Caco-2 (cell line): ENCODE results near the gene ADGRA1. TPM values are rescaled to one million over a fixed set of nuclear protein-coding genes. Genes with fewer than 3 reads are reported as not detected.

ENCODE experiments used
- BruUV-seq: library from RNA; stranded (reverse); fragments of 400-500 nt; replicated peaks from 2 replicates; lab custom pipeline; 2021; lab: Mats Ljungman, UMichigan
- CTCF ChIA-PET: fragments of 300-600 bp; sonication (Branson Sonifier 250); formaldehyde crosslinking; loops from one replicate; lab custom pipeline; 2022; ENCODE audit warnings: antibody characterized with exemption; lab: Charles Lee
- POLR2A ChIA-PET: fragments of 300-600 bp; sonication (Branson Sonifier 250); formaldehyde crosslinking; loops from one replicate; lab custom pipeline; 2022; ENCODE audit warnings: antibody characterized with exemption; lab: Charles Lee
- DNase-seq, 2 experiments: peaks; one replicate each; pipeline versions ENCODE4 v3.0.0 to v3.0.0-alpha.2; 2020 to 2022
- H3K27me3 ChIP-seq: replicated peaks from 2 replicates; pipeline ENCODE4 v1.6.0; 2011; ENCODE audit warnings: low read length; ENCODE audit not compliant: control insufficient read depth, insufficient read depth
- H3K36me3 ChIP-seq: 2 replicates; pipeline ENCODE4 v1.5.1; 2011; ENCODE audit warnings: low read length; ENCODE audit not compliant: control insufficient read depth, insufficient read depth
- H3K4me1 ChIP-seq: fragments of 250-450 bp; sonication (Bioruptor Pico); 2 replicates; pipeline ENCODE4 v1.5.1; 2020; ENCODE audit warnings: mild to moderate bottlenecking
- H3K4me3 ChIP-seq: 2 replicates; pipeline ENCODE4 v1.5.1; 2011; ENCODE audit warnings: low read depth, mild to moderate bottlenecking, control low read depth, low read length
- H3K9me3 ChIP-seq: fragments of 250-450 bp; sonication (Bioruptor Pico); 2 replicates; pipeline ENCODE4 v1.5.1; 2020; ENCODE audit warnings: mild to moderate bottlenecking, moderate library complexity
- H3K27ac Mint-ChIP-seq: one replicate; pipeline ENCODE4 v1.8.0; 2022; ENCODE audit warnings: mixed read lengths; ENCODE audit not compliant: unreplicated experiment
- H3K27me3 Mint-ChIP-seq: one replicate; pipeline ENCODE4 v1.8.0; 2022; ENCODE audit warnings: mixed read lengths; ENCODE audit not compliant: insufficient read depth, unreplicated experiment
- H3K36me3 Mint-ChIP-seq: one replicate; pipeline ENCODE4 v1.8.0; 2022; ENCODE audit warnings: mild to moderate bottlenecking, mixed read lengths; ENCODE audit not compliant: insufficient read depth, unreplicated experiment
- H3K4me1 Mint-ChIP-seq: one replicate; pipeline ENCODE4 v1.8.0; 2022; ENCODE audit warnings: low read depth, mixed read lengths; ENCODE audit not compliant: unreplicated experiment
- H3K4me3 Mint-ChIP-seq: one replicate; pipeline ENCODE4 v1.8.0; 2022; ENCODE audit warnings: mild to moderate bottlenecking, moderate library complexity, mixed read lengths; ENCODE audit not compliant: unreplicated experiment
- H3K9me3 Mint-ChIP-seq: one replicate; pipeline ENCODE4 v1.8.0; 2022; ENCODE audit warnings: mixed read lengths; ENCODE audit not compliant: unreplicated experiment
- intact Hi-C: fragments of 100-400 bp; cut with micrococcal nuclease; formaldehyde crosslinking; loops from one replicate; pipeline ENCODE4 v1.10.0; 2022; ENCODE audit not compliant: unreplicated experiment
- total RNA-seq: library from RNA; stranded (reverse); gene quantifications from 2 replicates; pipeline ENCODE4 v1.2.3, GENCODE V29; 2022
- TF ChIP-seq, protein P1 (sequence below), 2 experiments: fragments of 200-600 bp in 1 of 2; IDR thresholded peaks; 1 replicate in 1 of 2; 2 replicates in 1 of 2; pipeline versions ENCODE4 v1.5.1 to v1.8.0; 2011 to 2022; ENCODE audit warnings: antibody characterized with exemption in 1 of 2, control low read depth in 1 of 2, inconsistent platforms in 1 of 2, low read depth in 1 of 2, low read length in 1 of 2, mild to moderate bottlenecking in 1 of 2, moderate library complexity in 1 of 2; ENCODE audit not compliant: insufficient read depth in 1 of 2, severe bottlenecking in 1 of 2, unreplicated experiment in 1 of 2

ADGRA1 gene
- total RNA-seq, 1 experiment from 2014 or later, result not detected

DNA sequence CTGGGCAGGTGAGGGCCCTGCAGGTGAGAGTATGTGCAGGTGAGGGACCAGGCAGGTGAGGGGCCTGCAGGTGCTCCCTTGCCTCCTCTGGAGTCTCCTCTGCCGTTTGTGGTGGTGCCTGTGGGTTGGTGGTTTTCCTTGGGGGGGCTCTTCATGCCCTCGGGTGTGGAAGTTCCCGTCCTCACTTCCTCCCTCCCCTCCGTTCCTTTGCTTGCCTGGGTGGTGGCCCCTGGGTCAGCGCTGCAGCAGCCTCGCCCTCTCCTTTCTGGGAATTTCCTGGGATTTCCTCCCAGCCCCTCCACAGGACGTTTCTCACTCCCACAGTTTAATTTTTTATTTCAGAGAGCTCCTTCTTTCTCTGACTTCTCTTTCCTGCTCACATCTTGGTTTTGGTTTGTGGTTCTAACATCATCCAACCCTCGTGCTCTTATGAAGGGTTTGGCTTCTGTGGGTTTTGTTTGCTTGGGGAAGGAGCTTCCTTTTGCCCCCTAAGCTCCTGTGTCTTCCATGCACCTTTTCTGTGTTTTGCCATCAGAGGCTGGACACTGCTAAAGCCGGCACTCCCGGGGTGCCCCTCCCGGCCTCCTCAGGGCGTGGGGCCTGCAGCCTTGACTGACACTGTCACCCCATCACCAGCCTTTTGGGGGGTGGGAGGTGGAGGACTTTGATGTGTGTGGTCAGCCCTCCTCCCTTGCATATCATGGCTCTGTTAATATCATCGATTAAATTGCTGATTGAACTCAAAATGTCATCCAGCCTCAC is 29.2 kb upstream of the ADGRA1 start:
- no peaks in the 10 kb centered on the region for H3K27me3 ChIP-seq
- TF ChIP-seq, protein P1, sequence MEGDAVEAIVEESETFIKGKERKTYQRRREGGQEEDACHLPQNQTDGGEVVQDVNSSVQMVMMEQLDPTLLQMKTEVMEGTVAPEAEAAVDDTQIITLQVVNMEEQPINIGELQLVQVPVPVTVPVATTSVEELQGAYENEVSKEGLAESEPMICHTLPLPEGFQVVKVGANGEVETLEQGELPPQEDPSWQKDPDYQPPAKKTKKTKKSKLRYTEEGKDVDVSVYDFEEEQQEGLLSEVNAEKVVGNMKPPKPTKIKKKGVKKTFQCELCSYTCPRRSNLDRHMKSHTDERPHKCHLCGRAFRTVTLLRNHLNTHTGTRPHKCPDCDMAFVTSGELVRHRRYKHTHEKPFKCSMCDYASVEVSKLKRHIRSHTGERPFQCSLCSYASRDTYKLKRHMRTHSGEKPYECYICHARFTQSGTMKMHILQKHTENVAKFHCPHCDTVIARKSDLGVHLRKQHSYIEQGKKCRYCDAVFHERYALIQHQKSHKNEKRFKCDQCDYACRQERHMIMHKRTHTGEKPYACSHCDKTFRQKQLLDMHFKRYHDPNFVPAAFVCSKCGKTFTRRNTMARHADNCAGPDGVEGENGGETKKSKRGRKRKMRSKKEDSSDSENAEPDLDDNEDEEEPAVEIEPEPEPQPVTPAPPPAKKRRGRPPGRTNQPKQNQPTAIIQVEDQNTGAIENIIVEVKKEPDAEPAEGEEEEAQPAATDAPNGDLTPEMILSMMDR (IDR thresholded peaks at IDR 0.05; ENCODE audit: insufficient read depth in 1 of 2, low read depth in 1 of 2, low read length in 1 of 2, severe bottlenecking in 1 of 2, unreplicated experiment in 1 of 2), result no peak
- peaks cover 9% of the 10 kb centered on the region; the same call in 1 of the 2 replicates for H3K9me3 ChIP-seq
- Mint-ChIP-seq H3K4me3 (no peak overlapping the region), H3K36me3 (no peaks in the 10 kb centered on the region), H3K27ac (no peak overlapping the region), H3K27me3 (peaks cover 9% of the 10 kb centered on the region), H3K9me3 (no peaks in the 10 kb centered on the region), H3K4me1 (no peaks in the 10 kb centered on the region)
- intact Hi-C loops, result no loop called here
- H3K36me3 ChIP-seq, result no peaks in the 10 kb centered on the region
- POLR2A ChIA-PET, result no interaction called here
- BruUV-seq, result no TSS peak
- no peak for DNase-seq
- H3K4me3 ChIP-seq, result no peak overlapping the region
- CTCF ChIA-PET, result no interaction called here
- H3K4me1 ChIP-seq, result no peaks in the 10 kb centered on the region

DNA sequence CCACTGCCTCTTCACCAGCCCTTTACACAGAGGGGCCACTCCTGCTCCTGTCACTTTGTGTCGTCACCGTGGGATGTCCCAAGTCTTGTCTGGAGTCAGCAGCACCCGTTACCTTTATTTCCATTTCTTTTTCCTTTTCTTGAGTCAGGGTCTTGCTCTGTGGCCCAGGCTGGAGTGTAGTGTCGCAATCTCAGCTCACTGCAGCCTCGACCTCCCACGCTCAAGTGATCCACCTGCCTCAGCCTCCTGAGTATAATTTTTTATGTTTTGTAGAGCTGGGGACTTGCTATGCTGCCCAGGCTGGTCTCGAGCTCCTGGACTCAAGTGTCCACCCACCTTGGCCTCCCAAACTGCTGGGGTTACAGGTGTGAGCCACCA is 28.6 kb upstream of the ADGRA1 start:
- no peak overlapping the region for H3K4me3 Mint-ChIP-seq
- H3K27me3 ChIP-seq, result no peaks in the 10 kb centered on the region
- ChIA-PET POLR2A (no interaction called here), CTCF (no interaction called here)
- H3K27me3 Mint-ChIP-seq, result peaks cover 9% of the 10 kb centered on the region
- TF ChIP-seq, protein P1 (IDR thresholded peaks at IDR 0.05; ENCODE audit: insufficient read depth in 1 of 2, low read depth in 1 of 2, low read length in 1 of 2, severe bottlenecking in 1 of 2, unreplicated experiment in 1 of 2), result no peak
- no peak overlapping the region for H3K4me3 ChIP-seq
- H3K4me1 Mint-ChIP-seq, result no peaks in the 10 kb centered on the region
- intact Hi-C loops, result no loop called here
- DNase-seq, result no peak
- H3K36me3 Mint-ChIP-seq, result no peaks in the 10 kb centered on the region
- no TSS peak for BruUV-seq
- H3K27ac Mint-ChIP-seq, result no peak overlapping the region
- peaks cover 7% of the 10 kb centered on the region; the same call in 1 of the 2 replicates for H3K9me3 ChIP-seq
- H3K4me1 ChIP-seq, result no peaks in the 10 kb centered on the region
- no peaks in the 10 kb centered on the region for H3K9me3 Mint-ChIP-seq
- no peaks in the 10 kb centered on the region for H3K36me3 ChIP-seq

DNA sequence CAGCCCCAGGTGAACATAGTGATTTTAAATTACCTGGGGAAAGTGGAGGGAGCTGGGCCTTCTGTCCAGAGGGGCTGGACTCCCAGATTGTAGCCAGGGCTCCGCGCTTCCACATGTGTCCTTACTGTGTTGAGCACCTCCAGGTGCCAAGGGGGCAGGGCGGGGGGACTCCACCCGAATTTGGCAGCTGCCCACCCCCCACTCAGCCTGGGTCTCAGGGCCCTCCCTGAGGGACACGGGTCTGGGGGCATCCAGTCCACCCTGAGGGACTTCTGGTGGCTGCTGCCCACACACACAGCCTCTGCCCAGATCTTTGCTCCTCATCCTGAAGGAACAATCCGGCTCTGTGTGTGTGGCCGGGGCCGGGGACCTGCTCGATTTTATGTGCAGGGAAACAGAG is 28.2 kb upstream of the ADGRA1 start:
- H3K9me3 Mint-ChIP-seq, result no peaks in the 10 kb centered on the region
- intact Hi-C loops, result no loop called here
- Histone ChIP-seq H3K9me3 (peaks cover 2% of the 10 kb centered on the region; the same call in 1 of the 2 replicates), H3K27me3 (no peaks in the 10 kb centered on the region), H3K4me1 (no peaks in the 10 kb centered on the region), H3K36me3 (no peaks in the 10 kb centered on the region), H3K4me3 (no peak overlapping the region)
- no peaks in the 10 kb centered on the region for H3K4me1 Mint-ChIP-seq
- TF ChIP-seq, protein P1 (IDR thresholded peaks at IDR 0.05; ENCODE audit: insufficient read depth in 1 of 2, low read depth in 1 of 2, low read length in 1 of 2, severe bottlenecking in 1 of 2, unreplicated experiment in 1 of 2), result no peak
- no peak for DNase-seq
- ChIA-PET POLR2A (no interaction called here), CTCF (no interaction called here)
- no TSS peak for BruUV-seq
- H3K4me3 Mint-ChIP-seq, result no peak overlapping the region
- peaks cover 9% of the 10 kb centered on the region for H3K27me3 Mint-ChIP-seq
- H3K27ac Mint-ChIP-seq, result no peak overlapping the region
- H3K36me3 Mint-ChIP-seq, result no peaks in the 10 kb centered on the region
